Neuronal stem cell (in vitro differentiated cells): ENCODE measurements around the gene LIN28B. TPM values are rescaled to one million over a fixed set of nuclear protein-coding genes. Genes with fewer than 3 reads are reported as not detected.

Experiments used
- DNase-seq: peaks from one replicate; pipeline ENCODE4 v3.0.0-alpha.2; 2013; ENCODE audit warnings: low spot score
- H2AFZ ChIP-seq: one replicate; pipeline ENCODE4 v1.6.1; 2013; ENCODE audit warnings: mild to moderate bottlenecking, low read length, inconsistent platforms
- H2AK5ac ChIP-seq: 2 replicates; pipeline ENCODE4 v1.6.1; 2013; ENCODE audit warnings: low read depth, mild to moderate bottlenecking, inconsistent platforms, low read length, moderate library complexity, mixed read lengths
- H2BK120ac ChIP-seq: 2 replicates; pipeline ENCODE4 v1.6.1; 2013; ENCODE audit warnings: low read depth, mild to moderate bottlenecking, inconsistent platforms, low read length, moderate library complexity, mixed read lengths
- H2BK12ac ChIP-seq: one replicate; pipeline ENCODE4 v1.6.1; 2013; ENCODE audit warnings: low read length, inconsistent platforms
- H2BK15ac ChIP-seq: 2 replicates; pipeline ENCODE4 v1.6.1; 2013; ENCODE audit warnings: mild to moderate bottlenecking, low read length, inconsistent platforms, mixed read lengths
- H2BK5ac ChIP-seq: one replicate; pipeline ENCODE4 v1.6.1; 2013; ENCODE audit warnings: inconsistent platforms, mild to moderate bottlenecking, low read length, moderate library complexity
- H3K14ac ChIP-seq: one replicate; pipeline ENCODE4 v1.6.1; 2013; ENCODE audit warnings: low read length, inconsistent platforms
- H3K18ac ChIP-seq: 2 replicates; pipeline ENCODE4 v1.6.1; 2013; ENCODE audit warnings: low read length, inconsistent platforms
- H3K23ac ChIP-seq: 2 replicates; pipeline ENCODE4 v1.6.1; 2013; ENCODE audit warnings: low read depth, mild to moderate bottlenecking, mixed read lengths, low read length, inconsistent platforms; ENCODE audit not compliant: poor library complexity
- H3K27ac ChIP-seq: replicated peaks from 3 replicates; pipeline ENCODE4 v1.5.1; 2013; ENCODE audit warnings: low read length, inconsistent platforms
- H3K27me3 ChIP-seq, 3 experiments: 2 replicates each; pipeline ENCODE4 v1.6.1; 2013; ENCODE audit warnings: low read length in 3 of 3, mild to moderate bottlenecking in 2 of 3, inconsistent platforms in 1 of 3, low read depth in 1 of 3, mixed read lengths in 1 of 3, moderate library complexity in 1 of 3; ENCODE audit not compliant: control insufficient read depth in 3 of 3, insufficient read depth in 3 of 3
- H3K36me3 ChIP-seq, 2 donors: replicated peaks in 1 of 2; 2 replicates each; pipeline ENCODE4 v1.6.1; 2013; ENCODE audit warnings: low read length in 2 of 2; ENCODE audit not compliant: control insufficient read depth in 2 of 2, insufficient read depth in 2 of 2
- H3K4ac ChIP-seq: 2 replicates; pipeline ENCODE4 v1.6.1; 2013; ENCODE audit warnings: inconsistent platforms, mild to moderate bottlenecking, low read length, moderate library complexity
- H3K4me1 ChIP-seq, 2 donors: 1 replicate in 1 of 2; 2 replicates in 1 of 2; pipeline ENCODE4 v1.6.1; 2013; ENCODE audit warnings: low read length in 2 of 2, low read depth in 1 of 2; ENCODE audit not compliant: control insufficient read depth in 2 of 2, insufficient read depth in 1 of 2
- H3K4me2 ChIP-seq: one replicate; pipeline ENCODE4 v1.6.1; 2013; ENCODE audit warnings: mild to moderate bottlenecking, low read length, inconsistent platforms; ENCODE audit not compliant: insufficient read depth, poor library complexity, severe bottlenecking
- H3K4me3 ChIP-seq, 2 donors: 2 replicates each; pipeline ENCODE4 v1.5.1; 2013; ENCODE audit warnings: low read length in 2 of 2, mild to moderate bottlenecking in 2 of 2, inconsistent platforms in 1 of 2, moderate library complexity in 1 of 2
- H3K79me1 ChIP-seq: one replicate; pipeline ENCODE4 v1.6.1; 2013; ENCODE audit warnings: low read depth, mild to moderate bottlenecking, inconsistent platforms, low read length, moderate library complexity
- H3K9ac ChIP-seq: one replicate; pipeline ENCODE4 v1.6.1; 2013; ENCODE audit warnings: mild to moderate bottlenecking, low read depth, low read length, inconsistent platforms; ENCODE audit not compliant: poor library complexity
- H3K9me3 ChIP-seq, 2 donors: replicated peaks in 1 of 2; 2 replicates each; pipeline versions ENCODE3 to v1.6.1; 2013; ENCODE audit warnings: low read length in 2 of 2, mild to moderate bottlenecking in 2 of 2, inconsistent platforms in 1 of 2, low read depth in 1 of 2, mixed read lengths in 1 of 2, moderate library complexity in 1 of 2; ENCODE audit not compliant: control insufficient read depth in 2 of 2, insufficient read depth in 1 of 2
- H4K8ac ChIP-seq: one replicate; pipeline ENCODE4 v1.6.1; 2013; ENCODE audit warnings: low read depth, mild to moderate bottlenecking, inconsistent platforms, low read length, moderate library complexity
- H4K91ac ChIP-seq: one replicate; pipeline ENCODE4 v1.6.1; 2013; ENCODE audit warnings: low read length, low read depth, mild to moderate bottlenecking, inconsistent platforms; ENCODE audit not compliant: poor library complexity
- WGBS, 2 donors: extraction: QIAGEN DNeasy Blood & Tissue Kit; methylation state at CpG; one replicate each; pipeline ENCODE4 v1.1.7; 2013; ENCODE audit warnings: missing lambda C conversion rate in 2 of 2, mixed read lengths in 1 of 2; ENCODE audit not compliant: insufficient read length in 2 of 2, insufficient replicate concordance in 1 of 2; ENCODE audit errors: extremely low coverage in 2 of 2; 5-methylcytosine and 5-hydroxymethylcytosine counted together
- small RNA-seq: library from polyadenylated mRNA; stranded (forward); fragments of <200 nt; extraction: miRNeasy Mini kit (QIAGEN cat#:217004); gene quantifications from one replicate; pipeline ENCODE3, GENCODE V24; 2013; ENCODE audit not compliant: insufficient read depth

The LIN28B gene

GRCh38 chr6:105120570-105120969, 163.7 kb downstream of the LIN28B start:
- Histone ChIP-seq H4K91ac (no peak overlapping the region), H2BK120ac (no peak overlapping the region), H2BK15ac (no peak overlapping the region), H3K4me3 (no peak overlapping the region), H3K27me3 (no peaks in the 10 kb centered on the region), H2AFZ (no peak overlapping the region), H3K27ac (no peak overlapping the region), H3K4ac (no peak overlapping the region), H4K8ac (no peak overlapping the region), H3K9ac (no peak overlapping the region), H3K23ac (no peak overlapping the region), H3K14ac (no peak overlapping the region), H2AK5ac (no peak overlapping the region), H2BK12ac (no peak overlapping the region), H3K4me1 (peaks cover 2 to 3% of the 10 kb centered on the region in 2 donors), H2BK5ac (no peak overlapping the region), H3K18ac (no peak overlapping the region), H3K36me3 (peaks cover 2 to 9% of the 10 kb centered on the region in 2 donors), H3K9me3 (no peaks in the 10 kb centered on the region), H3K4me2 (no peak overlapping the region), H3K79me1 (no peaks in the 10 kb centered on the region)
- DNase-seq: no peak
- WGBS, 2 donors: no CpG with 5 or more reads among the region's 5 CpGs

DNA sequence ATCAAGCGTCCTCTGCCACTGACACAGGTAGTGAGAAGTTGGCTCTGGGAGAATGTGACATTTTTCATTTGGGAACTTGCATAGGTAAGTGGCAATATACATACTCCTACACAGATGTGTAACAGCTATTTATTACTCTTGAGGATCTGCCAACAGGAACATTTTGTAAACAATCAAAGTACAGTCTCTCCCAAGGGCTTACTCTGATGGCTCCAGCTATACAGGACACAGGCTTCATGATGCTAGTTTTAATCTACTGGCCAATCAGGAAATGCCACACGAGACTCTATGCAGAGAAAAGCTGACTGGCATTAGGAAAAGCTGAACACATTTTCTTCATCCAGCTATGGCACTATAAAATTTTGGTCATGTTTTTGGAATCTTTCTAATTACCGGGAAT, 165.1 kb downstream of the LIN28B start:
- no peak overlapping the region for H3K4me2 ChIP-seq
- H3K4ac ChIP-seq: no peak overlapping the region
- H3K14ac ChIP-seq: no peak overlapping the region
- no peaks in the 10 kb centered on the region for H3K4me1 ChIP-seq
- H3K18ac ChIP-seq: no peak overlapping the region
- H3K4me3 ChIP-seq: no peak overlapping the region
- no peak overlapping the region for H2AK5ac ChIP-seq
- H3K79me1 ChIP-seq: no peaks in the 10 kb centered on the region
- DNase-seq: no peak
- H3K27me3 ChIP-seq: no peaks in the 10 kb centered on the region
- H2BK15ac ChIP-seq: no peak overlapping the region
- H3K27ac ChIP-seq: no peak overlapping the region
- H2BK5ac ChIP-seq: no peak overlapping the region
- H2BK12ac ChIP-seq: no peak overlapping the region
- no peak overlapping the region for H4K91ac ChIP-seq
- H4K8ac ChIP-seq: no peak overlapping the region
- peaks cover 2 to 9% of the 10 kb centered on the region in 2 donors for H3K36me3 ChIP-seq
- H3K23ac ChIP-seq: no peak overlapping the region
- H2BK120ac ChIP-seq: no peak overlapping the region
- H3K9ac ChIP-seq: no peak overlapping the region
- no peaks in the 10 kb centered on the region for H3K9me3 ChIP-seq
- no CpG with 5 or more reads among the region's 3 CpGs for WGBS, 2 donors
- H2AFZ ChIP-seq: no peak overlapping the region

DNA sequence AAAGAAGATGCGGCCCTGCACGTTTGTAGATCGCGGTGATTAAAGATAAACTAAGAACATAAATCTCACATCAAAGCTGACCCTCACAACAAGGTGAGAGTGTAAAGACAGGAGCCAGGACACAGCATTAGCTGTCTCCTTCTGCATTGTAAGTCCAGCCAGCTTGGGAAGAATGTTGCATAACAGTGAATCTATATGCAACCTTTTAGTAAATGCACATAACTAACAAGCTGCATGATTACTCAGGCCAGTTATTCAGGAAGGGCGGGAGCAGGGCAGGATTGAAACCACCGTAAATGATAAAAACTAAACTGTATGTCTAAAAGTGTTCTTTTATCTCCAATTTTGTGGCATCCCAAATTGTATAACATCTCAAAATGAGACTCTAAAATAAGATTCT, 165.8 kb downstream of the LIN28B start:
- H2BK5ac ChIP-seq: no peak overlapping the region
- H3K9me3 ChIP-seq: no peaks in the 10 kb centered on the region
- no peak overlapping the region for H2BK15ac ChIP-seq
- H3K4me3 ChIP-seq: no peak overlapping the region
- H2AFZ ChIP-seq: no peak overlapping the region
- no peak overlapping the region for H2AK5ac ChIP-seq
- no peak overlapping the region for H3K4ac ChIP-seq
- no peak overlapping the region for H3K4me2 ChIP-seq
- no peak overlapping the region for H4K8ac ChIP-seq
- no peak overlapping the region for H3K9ac ChIP-seq
- no peaks in the 10 kb centered on the region for H3K27me3 ChIP-seq
- no peak overlapping the region for H2BK12ac ChIP-seq
- no peak overlapping the region for H3K18ac ChIP-seq
- H2BK120ac ChIP-seq: no peak overlapping the region
- no peak overlapping the region for H3K23ac ChIP-seq
- no peaks in the 10 kb centered on the region for H3K4me1 ChIP-seq
- H3K14ac ChIP-seq: no peak overlapping the region
- no peaks in the 10 kb centered on the region for H3K79me1 ChIP-seq
- no peak overlapping the region for H4K91ac ChIP-seq
- no CpG with 5 or more reads among the region's 6 CpGs for WGBS, 2 donors
- H3K27ac ChIP-seq: no peak overlapping the region
- DNase-seq: no peak
- H3K36me3 ChIP-seq: peaks cover 2 to 9% of the 10 kb centered on the region in 2 donors

Small RNA genes lying within 50 kb of the gene (small RNA-seq; reads per million reads assigned to genes)
- not detected for gene RNU6-1106P
